ENCODE results near the gene TBC1D16.

- TF ChIP-seq POLR2A (IDR thresholded peaks at IDR 0.05) (no peak), CTCF (IDR thresholded peaks at IDR 0.05) (no peak)
Measured at GRCh38 chr17:80033840-80034239, 1.8 kb downstream of the TBC1D16 start.

Measured in Peyer's patch (tissue), 4 donors.